Kidney (tissue), 14 donors: ENCODE measurements around the gene PYGM. TPM values are rescaled to one million over a fixed set of nuclear protein-coding genes. Genes with fewer than 3 reads are reported as not detected.
A peak's percentile ranks its signal among the peaks of the same experiment; 100 is the strongest.

ENCODE experiments used
- DNase-seq, 5 donors: peaks; one replicate each; pipeline ENCODE4 v3.0.0-alpha.2; 2013 to 2020
- FAIRE-seq: peaks from 2 replicates; lab custom pipeline; 2012; peaks lifted over from hg19 to GRCh38; lab: Jason Lieb, UNC
- H3K27ac ChIP-seq, 2 donors: one replicate each; pipeline ENCODE4 v1.7.0; 2013; ENCODE audit warnings: low read depth in 2 of 2, low read length in 2 of 2, inconsistent platforms in 1 of 2
- H3K27me3 ChIP-seq: one replicate; pipeline ENCODE4 v1.7.1; 2013; ENCODE audit warnings: low read length, inconsistent platforms; ENCODE audit not compliant: control insufficient read depth, insufficient read depth
- H3K36me3 ChIP-seq, 3 donors: one replicate each; pipeline versions ENCODE4 v1.7.0 to v1.7.1; 2013; ENCODE audit warnings: low read length in 3 of 3, control low read depth in 1 of 3, inconsistent platforms in 1 of 3; ENCODE audit not compliant: insufficient read depth in 3 of 3, control insufficient read depth in 2 of 3
- H3K4me1 ChIP-seq, 3 donors: one replicate each; pipeline versions ENCODE4 v1.7.0 to v1.7.1; 2013; ENCODE audit warnings: low read length in 3 of 3, inconsistent platforms in 1 of 3, low read depth in 1 of 3; ENCODE audit not compliant: control insufficient read depth in 2 of 3, insufficient read depth in 2 of 3
- H3K4me3 ChIP-seq, 3 donors: one replicate each; pipeline versions ENCODE4 v1.7.0 to v1.8.1; 2013; ENCODE audit warnings: low read length in 3 of 3, control low read depth in 1 of 3, inconsistent platforms in 1 of 3
- H3K9ac ChIP-seq, 3 donors: one replicate each; pipeline versions ENCODE4 v1.7.0 to v1.7.1; 2013; ENCODE audit warnings: low read length in 3 of 3, control low read depth in 1 of 3, inconsistent platforms in 1 of 3
- H3K9me3 ChIP-seq, 3 donors: one replicate each; pipeline versions ENCODE4 v1.7.0 to v1.7.1; 2013; ENCODE audit warnings: low read length in 3 of 3, control low read depth in 1 of 3, inconsistent platforms in 1 of 3; ENCODE audit not compliant: control insufficient read depth in 2 of 3, insufficient read depth in 1 of 3
- intact Hi-C: fragments of 100-400 bp; cut with DNase I; formaldehyde crosslinking; loops from one replicate; pipeline ENCODE4 v1.11.1; 2022
- polyA plus RNA-seq: library from polyadenylated mRNA; stranded (reverse); fragments of 350-450 nt; fragmentation: Illumina TruSeq; extraction: RNeasy Lipid Tissue Mini Kit (QIAGEN cat#74804); gene quantifications from one replicate; pipeline ENCODE4 v1.2.3, GENCODE V29; 2014; ENCODE audit warnings: low read depth, low replicate concordance; ENCODE audit not compliant: insufficient read depth
- total RNA-seq: library from RNA; stranded (reverse); fragmentation: NEBNext Ultra II Directional; extraction: Animal tissue kit (Norgen Biotek cat#: 25700); gene quantifications from one replicate; pipeline ENCODE4 v1.2.1, GENCODE V29; 2021
- TF ChIP-seq, protein P1 (sequence below): IDR thresholded peaks from 3 replicates; pipeline ENCODE4 v1.5.1; 2012; ENCODE audit warnings: mild to moderate bottlenecking, moderate library complexity, borderline replicate concordance; ENCODE audit not compliant: insufficient read depth; ENCODE audit errors: extremely low read depth
- donor health status: control.
- donor health status: control.
- donor health status: control.
- donor health status: control.
- donor health status: control.
- donor health status: DM: yes; HTN: yes; CAD: no.
- donor health status: Normal renal cell carcinoma (clear cell type).

PYGM gene
- total and polyA plus RNA-seq, 2 donors from 2014 or later, result 2.5 to 8.6 TPM

DNA sequence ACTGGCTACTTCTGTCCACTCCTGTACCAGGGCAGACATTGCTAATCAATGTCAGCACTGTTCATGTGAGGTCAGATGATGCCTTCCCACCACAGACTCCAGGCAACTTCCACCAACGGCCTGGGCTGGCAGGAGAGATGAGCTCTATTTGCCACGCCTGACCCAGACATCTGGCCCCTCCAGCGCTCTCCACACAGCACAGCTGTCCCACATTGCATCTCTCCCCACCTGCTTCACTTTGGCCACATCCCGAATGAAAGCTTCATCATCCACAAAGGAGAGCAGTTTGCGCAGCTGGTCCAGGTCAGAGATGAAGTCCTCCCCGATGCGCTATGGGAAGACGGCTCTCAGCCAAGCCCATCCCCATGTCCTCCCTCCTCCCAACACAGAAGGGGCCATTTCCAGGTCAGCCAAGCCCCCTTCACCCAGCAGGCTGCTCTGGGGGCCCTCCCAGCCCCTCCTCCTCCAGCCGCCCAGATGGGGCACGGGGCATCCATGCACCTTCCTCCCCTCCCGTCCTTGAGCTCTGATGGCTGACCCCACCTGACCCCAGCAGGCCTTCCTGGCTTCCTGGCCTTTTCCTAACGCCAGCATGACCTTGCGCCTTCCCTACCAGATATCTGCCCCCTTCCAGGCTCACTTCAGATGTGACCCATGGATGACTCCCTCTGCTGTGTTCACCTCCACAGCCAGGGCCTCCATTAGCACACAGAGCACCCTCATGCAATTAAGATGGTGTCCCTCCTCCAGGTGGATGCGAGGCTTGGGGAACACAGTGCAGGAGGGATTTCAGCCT, 7.4 kb downstream of the PYGM start:
- Histone ChIP-seq H3K27me3 (no peaks in the 10 kb centered on the region), H3K27ac (no peak overlapping the region), H3K4me3 (no peak overlapping the region), H3K9me3 (no peaks in the 10 kb centered on the region), H3K9ac (no peak overlapping the region), H3K4me1 (no peaks in the 10 kb centered on the region), H3K36me3 (no peaks in the 10 kb centered on the region)
- DNase-seq (peak in 3 of 5 donors; percentile 47 to 54 (median 51)), FAIRE-seq (no peak)
- intact Hi-C loops, result no loop called here
- TF ChIP-seq, protein P1, sequence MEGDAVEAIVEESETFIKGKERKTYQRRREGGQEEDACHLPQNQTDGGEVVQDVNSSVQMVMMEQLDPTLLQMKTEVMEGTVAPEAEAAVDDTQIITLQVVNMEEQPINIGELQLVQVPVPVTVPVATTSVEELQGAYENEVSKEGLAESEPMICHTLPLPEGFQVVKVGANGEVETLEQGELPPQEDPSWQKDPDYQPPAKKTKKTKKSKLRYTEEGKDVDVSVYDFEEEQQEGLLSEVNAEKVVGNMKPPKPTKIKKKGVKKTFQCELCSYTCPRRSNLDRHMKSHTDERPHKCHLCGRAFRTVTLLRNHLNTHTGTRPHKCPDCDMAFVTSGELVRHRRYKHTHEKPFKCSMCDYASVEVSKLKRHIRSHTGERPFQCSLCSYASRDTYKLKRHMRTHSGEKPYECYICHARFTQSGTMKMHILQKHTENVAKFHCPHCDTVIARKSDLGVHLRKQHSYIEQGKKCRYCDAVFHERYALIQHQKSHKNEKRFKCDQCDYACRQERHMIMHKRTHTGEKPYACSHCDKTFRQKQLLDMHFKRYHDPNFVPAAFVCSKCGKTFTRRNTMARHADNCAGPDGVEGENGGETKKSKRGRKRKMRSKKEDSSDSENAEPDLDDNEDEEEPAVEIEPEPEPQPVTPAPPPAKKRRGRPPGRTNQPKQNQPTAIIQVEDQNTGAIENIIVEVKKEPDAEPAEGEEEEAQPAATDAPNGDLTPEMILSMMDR, result no peak

DNA sequence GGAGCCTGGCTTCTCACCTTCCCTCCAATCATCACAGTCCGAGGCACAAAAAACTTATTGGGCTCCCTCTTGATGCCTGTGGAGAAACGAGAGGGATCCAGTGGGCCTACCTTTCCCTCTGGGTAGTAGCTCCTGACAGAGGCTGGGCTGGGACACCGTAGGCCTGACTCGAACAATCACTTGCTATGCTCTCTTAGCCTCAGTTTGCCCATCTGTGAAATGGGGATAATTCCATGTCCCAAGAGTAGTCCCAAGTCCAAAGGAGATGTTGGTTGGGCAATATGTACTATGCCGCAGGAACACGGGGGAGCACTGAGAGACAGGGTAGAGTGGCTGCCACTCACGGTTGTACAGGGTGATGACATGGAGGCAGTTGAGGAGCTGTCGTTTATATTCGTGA, 8.2 kb downstream of the PYGM start:
- Histone ChIP-seq H3K9me3 (no peaks in the 10 kb centered on the region), H3K27ac (no peak overlapping the region), H3K4me3 (no peak overlapping the region), H3K4me1 (no peaks in the 10 kb centered on the region), H3K36me3 (no peaks in the 10 kb centered on the region), H3K9ac (no peak overlapping the region), H3K27me3 (no peaks in the 10 kb centered on the region)
- TF ChIP-seq, protein P1, result no peak
- intact Hi-C loops, result no loop called here
- DNase-seq (peak in 1 of 5 donors; percentile 13), FAIRE-seq (no peak)

DNA sequence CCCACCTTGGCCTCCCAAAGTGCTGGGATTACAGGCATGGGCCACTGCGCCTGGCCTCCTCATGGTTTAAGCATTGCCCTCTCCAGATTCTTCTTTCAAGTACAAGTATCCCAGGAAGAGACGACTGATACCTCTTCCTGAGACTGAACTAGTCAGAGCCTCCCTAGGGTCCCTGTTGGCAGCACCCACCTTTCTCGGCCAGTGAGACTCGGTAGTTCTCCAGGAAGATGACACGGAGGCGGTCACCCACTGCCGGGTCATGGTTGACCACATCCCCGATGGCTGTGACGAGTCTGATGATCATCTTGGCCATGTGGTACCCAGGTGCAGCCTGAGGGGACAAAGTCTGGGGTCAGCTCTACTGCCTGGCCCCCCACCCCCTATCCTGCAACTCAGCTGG, 8.6 kb downstream of the PYGM start:
- no peaks in the 10 kb centered on the region for H3K9me3 ChIP-seq
- DNase-seq (peak in 2 of 5 donors; percentile 34 to 61), FAIRE-seq (no peak)
- no peak overlapping the region for H3K27ac ChIP-seq
- no peaks in the 10 kb centered on the region for H3K27me3 ChIP-seq
- H3K36me3 ChIP-seq, result no peaks in the 10 kb centered on the region
- intact Hi-C loops, result no loop called here
- no peak overlapping the region for H3K9ac ChIP-seq
- no peaks in the 10 kb centered on the region for H3K4me1 ChIP-seq
- no peak overlapping the region for H3K4me3 ChIP-seq
- TF ChIP-seq, protein P1, result no peak
